ENCODE data around the gene SBSN. TPM values are rescaled to one million over a fixed set of nuclear protein-coding genes. Genes with fewer than 3 reads are reported as not detected.

The SBSN gene
- total and polyA plus RNA-seq, 8 donors: 0.15 to 0.16 TPM; not detected in 6

DNA sequence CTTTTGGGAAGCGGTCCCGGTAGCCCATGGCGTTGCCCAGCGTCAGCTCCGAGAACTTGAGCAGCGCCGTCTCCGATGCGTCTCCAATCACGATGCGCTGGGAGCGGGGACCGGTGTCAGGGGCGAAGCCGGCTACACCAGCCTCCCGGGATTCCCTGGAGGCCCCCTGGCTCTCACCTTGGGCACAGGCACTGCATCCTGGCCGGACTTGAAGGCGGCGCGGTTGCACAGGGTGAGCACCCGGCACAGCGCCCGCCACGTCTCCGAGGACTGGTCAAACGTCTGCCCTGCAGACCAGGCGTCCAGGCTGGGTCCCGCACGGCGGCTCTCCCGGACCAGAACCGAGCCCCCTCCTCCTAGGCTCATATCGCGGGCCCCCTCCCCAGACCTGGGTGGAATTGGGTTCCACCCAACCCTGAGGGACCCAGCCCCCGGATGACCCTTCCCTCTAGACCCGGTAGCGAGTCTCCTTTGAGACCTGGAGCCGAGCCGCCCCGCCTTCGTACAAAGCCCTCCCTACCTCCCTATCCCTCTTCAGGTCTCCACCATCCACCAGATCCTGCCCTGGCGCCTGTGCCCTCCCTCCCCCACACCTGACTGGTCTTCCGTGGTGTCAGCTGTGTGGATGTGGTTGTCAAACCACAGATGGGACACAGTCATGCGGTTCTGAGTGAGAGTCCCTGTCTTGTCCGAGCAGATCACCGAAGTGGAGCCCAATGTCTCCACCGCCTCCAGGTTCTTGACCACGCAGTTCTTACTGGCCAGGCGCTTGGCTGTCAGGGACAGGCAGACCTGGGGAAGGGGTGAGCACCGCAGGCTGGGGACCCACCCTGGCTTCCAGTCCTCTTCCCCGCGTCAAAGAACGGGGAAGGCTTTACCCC lies 30.5 kb upstream of the SBSN start:
- no peaks in the 10 kb centered on the region for H3K27me3 ChIP-seq
- WGBS, 2 donors: 18 to 25% methylated on average over 45 to 53 of the region's 53 CpGs
- intact Hi-C loops (cut with DNase I): no loop called here

GRCh38 chr19:35557539-35558399 lies 29.7 kb upstream of the SBSN start:
- Histone ChIP-seq H3K9me3 (no peaks in the 10 kb centered on the region), H3K27ac (no peak overlapping the region), H3K36me3 (no peaks in the 10 kb centered on the region), H3K4me1 (peaks cover 0 to 6% (median 0%) of the 10 kb centered on the region in 3 donors), H3K27me3 (no peaks in the 10 kb centered on the region), H3K4me3 (peak overlapping the region in 3 of 4 donors; percentile 28 to 47 (median 31))
- intact Hi-C loops (cut with DNase I): no loop called here
- FAIRE-seq: no peak
- WGBS, 2 donors: 12 to 18% methylated on average over 54 to 60 of the region's 60 CpGs
- TF ChIP-seq, protein P1, sequence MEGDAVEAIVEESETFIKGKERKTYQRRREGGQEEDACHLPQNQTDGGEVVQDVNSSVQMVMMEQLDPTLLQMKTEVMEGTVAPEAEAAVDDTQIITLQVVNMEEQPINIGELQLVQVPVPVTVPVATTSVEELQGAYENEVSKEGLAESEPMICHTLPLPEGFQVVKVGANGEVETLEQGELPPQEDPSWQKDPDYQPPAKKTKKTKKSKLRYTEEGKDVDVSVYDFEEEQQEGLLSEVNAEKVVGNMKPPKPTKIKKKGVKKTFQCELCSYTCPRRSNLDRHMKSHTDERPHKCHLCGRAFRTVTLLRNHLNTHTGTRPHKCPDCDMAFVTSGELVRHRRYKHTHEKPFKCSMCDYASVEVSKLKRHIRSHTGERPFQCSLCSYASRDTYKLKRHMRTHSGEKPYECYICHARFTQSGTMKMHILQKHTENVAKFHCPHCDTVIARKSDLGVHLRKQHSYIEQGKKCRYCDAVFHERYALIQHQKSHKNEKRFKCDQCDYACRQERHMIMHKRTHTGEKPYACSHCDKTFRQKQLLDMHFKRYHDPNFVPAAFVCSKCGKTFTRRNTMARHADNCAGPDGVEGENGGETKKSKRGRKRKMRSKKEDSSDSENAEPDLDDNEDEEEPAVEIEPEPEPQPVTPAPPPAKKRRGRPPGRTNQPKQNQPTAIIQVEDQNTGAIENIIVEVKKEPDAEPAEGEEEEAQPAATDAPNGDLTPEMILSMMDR (IDR thresholded peaks at IDR 0.05): no peak
- ATAC-seq: peak; percentile 49 to 89 (median 80)
- DNase-seq: peak; percentile 72 to 96 (median 86)

More for the DNA sequence above, 30.5 kb upstream of the SBSN start:
- no peaks in the 10 kb centered on the region for H3K36me3 ChIP-seq
- H3K9me3 ChIP-seq: no peaks in the 10 kb centered on the region
- H3K4me1 ChIP-seq: peaks cover 0 to 6% (median 0%) of the 10 kb centered on the region in 3 donors
- no peak overlapping the region for H3K27ac ChIP-seq
- FAIRE-seq (no peak), DNase-seq (peak in 1 of 6 donors; percentile 67), ATAC-seq (peak; percentile 36 to 51 (median 42))
- H3K4me3 ChIP-seq: peak overlapping the region; percentile 2 to 47 (median 30)
- TF ChIP-seq, protein P1 (IDR thresholded peaks at IDR 0.05): no peak

DNA sequence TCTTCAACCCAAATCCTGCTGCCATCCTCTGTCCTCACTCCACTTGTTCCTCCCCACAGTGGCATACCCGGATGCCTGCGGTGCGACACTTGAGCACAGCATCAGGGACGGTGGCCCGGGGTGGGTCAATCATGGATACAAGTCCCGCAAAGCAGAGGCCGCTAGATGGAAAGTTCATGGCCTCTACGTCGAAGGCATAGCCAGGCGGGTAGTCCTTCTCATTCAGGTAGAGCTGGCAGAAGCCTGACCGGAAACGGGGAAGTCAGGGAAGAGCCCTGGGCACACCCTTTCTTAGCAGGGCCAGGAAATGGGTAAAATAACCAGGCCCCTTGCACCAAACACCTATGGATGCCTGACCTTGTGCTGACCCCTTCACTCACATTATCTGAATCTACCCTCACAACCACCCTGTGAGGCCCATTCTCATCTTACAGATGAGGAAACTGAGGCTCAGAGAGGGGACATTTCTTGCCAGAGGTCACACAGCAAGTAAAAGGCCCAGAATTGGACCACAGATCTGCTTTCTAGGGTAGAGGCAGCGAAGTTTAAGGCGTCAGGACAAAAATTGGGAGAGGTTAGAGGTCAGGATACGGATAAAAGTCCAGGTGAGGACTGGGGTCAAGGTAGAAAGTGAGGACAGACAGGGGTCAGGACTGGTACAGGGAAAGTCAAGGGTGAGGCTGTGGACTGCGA lies 28.9 kb upstream of the SBSN start:
- Histone ChIP-seq H3K9me3 (no peaks in the 10 kb centered on the region), H3K4me1 (peaks cover 0 to 6% (median 0%) of the 10 kb centered on the region in 3 donors), H3K27me3 (no peaks in the 10 kb centered on the region), H3K4me3 (no peak overlapping the region), H3K36me3 (no peaks in the 10 kb centered on the region), H3K27ac (no peak overlapping the region)
- intact Hi-C loops (cut with DNase I): no loop called here
- FAIRE-seq (no peak), ATAC-seq (no peak), DNase-seq (peak in 1 of 6 donors; percentile 41)
- TF ChIP-seq, protein P1 (IDR thresholded peaks at IDR 0.05): no peak
- 88 to 89% methylated on average over 16 of the region's 16 CpGs for WGBS, 2 donors

GRCh38 chr19:35556025-35556590 lies 28.0 kb upstream of the SBSN start:
- no peak for FAIRE-seq
- Histone ChIP-seq H3K27ac (no peak overlapping the region), H3K9me3 (no peaks in the 10 kb centered on the region), H3K4me3 (no peak overlapping the region), H3K27me3 (no peaks in the 10 kb centered on the region), H3K4me1 (peaks cover 0 to 6% (median 0%) of the 10 kb centered on the region in 3 donors), H3K36me3 (no peaks in the 10 kb centered on the region)
- TF ChIP-seq, protein P1 (IDR thresholded peaks at IDR 0.05): no peak
- no peak for ATAC-seq
- DNase-seq: no peak
- intact Hi-C loops (cut with DNase I): no loop called here
- WGBS, 2 donors: 88 to 91% methylated on average over 9 of the region's 9 CpGs

All from pancreas (tissue), 10 donors.